Fibroblast of skin of scalp (primary cell): Measurements from ENCODE around the gene TXLNB.
"Not testable (repeated sequence)": the region's sequence is repeated elsewhere in the genome, so short reads cannot be mapped to it uniquely, and the experiment has no call there.

Experiments used
- DNase-seq: peaks from one replicate; pipeline ENCODE4 v3.0.0-alpha.2; 2013

TXLNB gene

DNA sequence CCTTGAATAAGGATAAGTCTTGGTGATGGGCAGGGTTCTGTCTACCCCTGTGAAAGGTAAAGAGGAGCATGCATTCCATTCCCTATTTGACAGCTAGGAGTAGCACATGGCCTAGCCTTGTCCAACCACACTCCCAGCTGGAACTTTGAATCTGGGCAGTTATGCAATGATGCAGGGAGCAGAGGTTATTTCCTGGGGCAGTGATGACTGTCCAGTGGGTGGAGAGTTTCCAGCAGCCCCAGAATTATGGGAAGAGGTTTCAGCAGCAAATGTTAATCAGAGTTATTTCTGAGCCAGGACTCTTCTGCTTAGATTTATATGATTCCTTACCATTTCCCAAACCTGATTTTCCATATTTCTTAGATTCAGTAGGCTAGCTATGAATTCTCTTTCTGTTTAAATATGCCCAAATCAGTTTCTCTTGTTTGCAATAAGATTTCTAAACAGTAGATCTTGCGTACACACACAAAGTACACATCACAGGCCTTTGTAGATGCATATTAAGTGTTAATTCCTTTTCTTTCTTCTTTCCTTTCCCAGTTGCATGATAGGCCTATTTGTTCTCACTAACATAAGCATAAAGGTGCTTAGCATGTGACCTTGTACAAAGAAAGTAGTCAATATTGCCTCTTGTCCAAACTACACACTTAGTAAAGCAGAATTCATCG is 17.3 kb upstream of the TXLNB start:
- no peak for DNase-seq

DNA sequence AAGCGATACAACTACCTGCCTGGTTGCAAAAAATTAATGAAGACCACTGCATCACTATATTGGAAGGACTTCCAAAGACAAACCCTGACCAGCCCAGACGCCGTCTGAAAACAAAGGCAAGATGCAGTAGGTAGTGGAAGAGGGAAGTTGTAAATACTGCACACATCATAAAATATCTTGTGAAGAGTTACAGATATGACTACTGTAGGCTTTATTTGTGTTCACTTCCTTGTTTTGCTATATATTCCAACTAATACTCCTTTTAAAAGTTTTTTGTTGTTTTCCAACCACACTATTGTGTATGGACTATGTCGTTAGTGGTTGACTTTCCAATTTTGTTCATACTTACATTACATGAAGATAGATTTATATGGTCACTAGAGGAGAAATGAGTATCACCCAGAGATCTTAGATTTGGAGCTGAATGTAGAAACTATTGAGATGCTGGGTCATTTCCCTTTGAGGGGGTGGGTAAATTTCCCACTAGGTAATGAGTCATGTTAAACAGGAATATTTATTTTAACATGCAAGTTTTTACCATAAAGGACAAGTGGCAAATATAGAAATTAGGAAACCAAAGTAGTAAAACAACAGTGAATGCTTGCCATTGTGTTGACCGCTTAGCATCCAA is 16.6 kb upstream of the TXLNB start:
- DNase-seq = no peak

DNA sequence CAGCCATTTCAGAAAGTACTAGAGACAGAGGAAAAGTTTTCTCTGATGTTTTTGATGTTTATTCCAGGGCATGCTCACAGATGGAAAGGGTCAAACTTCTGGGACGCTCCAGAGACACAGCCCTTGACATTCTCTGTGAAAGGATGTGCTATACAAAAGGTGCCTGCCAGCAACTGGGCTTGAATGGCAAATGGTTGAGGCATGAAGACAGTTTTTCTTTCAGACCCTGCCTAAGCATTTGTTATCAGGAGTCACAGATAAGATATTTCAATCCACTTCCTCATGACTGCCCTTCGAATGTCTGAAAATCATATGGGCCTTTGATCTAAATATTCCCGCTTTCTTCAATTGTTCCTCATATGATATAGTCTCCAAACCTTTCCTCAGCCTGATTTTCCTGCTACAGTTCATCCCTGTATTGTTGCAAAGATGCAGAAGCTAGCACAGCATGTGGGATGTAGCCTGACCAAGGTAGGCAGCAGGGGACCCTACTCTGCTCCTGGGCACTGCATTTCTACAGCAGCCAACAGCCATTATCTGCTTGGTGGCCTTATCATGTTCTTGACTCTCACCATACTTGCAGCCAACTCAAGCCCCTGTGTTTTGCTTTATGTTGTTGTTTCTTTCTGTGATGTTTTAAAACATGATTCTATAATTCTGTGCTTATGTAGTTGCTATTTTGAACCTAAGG is 14.6 kb upstream of the TXLNB start:
- no peak for DNase-seq

DNA sequence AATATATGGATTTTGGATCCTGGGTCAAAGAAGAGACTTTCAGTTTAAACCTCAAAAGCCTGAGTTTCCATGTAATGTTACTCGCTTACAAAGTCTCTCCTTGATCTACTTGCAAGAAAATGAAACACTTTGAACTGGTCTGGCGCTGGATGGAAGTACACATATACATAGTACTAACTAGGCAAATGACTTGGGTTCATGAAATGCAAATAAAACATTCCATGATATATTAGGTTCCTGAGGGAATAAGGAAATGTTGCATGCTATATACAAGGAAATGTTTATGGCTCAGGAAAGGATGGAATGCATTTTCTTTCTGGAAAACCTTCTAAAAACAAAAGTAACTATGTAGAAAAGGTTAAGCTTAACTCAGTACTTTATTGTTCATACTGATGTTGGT is 11.4 kb upstream of the TXLNB start:
- DNase-seq = peak; percentile 57

DNA sequence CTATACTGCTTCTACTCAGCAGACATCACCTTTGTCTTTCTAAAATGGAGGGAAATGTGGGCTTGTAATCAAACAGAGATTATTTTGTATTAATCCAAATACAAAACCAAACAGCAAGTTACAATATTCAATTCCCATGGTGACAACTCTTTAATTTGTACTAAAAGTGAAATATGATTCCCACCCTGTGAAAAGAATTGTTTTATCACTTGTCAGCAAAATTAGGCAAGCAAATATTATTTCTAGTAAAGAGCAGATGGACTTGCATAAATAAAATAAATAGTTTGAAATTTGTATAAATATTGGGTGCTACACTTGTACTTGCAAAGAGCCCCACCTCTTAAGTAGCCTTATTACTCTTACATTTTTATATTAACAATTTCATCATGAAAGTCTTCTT is 6.1 kb upstream of the TXLNB start:
- no peak for DNase-seq

DNA sequence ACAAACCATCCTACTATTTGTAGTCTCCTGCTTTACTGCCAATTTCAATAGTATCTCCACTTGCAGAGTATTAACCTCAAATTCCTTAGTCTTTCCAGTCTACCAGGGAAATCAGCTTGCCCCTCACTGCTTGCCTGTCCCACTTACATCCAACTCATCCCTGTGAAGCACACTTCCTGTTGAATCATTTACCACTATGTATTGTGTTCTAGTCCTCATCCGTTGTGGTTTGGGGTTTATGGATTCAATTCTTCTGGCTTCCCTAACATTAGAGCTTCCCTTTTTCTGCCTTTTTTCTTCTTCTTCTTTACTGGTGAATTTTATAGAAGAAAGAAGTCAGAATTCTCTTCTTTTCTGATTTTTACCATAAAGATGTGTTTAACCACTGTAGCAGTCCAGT is 5.1 kb upstream of the TXLNB start:
- peak; percentile 67 for DNase-seq

DNA sequence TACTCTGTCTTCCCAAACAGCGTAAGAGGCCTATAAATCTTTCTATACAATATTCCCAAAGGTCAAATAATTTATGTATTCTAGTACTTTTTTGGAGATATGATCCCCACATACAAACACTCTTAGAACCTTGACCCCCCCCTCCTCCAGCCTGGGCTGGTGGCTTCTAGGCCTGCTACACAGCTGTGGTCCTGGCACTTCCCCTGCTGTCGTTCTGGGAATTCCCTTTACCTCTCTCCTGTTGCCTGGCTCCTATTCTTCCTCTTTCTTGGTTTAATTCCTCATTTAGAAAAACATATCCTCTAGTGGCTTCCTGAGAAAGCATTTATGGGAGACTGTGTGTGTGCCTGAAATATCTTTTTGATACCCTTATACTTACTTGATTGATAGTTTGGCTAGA is 4.1 kb upstream of the TXLNB start:
- no peak for DNase-seq

DNA sequence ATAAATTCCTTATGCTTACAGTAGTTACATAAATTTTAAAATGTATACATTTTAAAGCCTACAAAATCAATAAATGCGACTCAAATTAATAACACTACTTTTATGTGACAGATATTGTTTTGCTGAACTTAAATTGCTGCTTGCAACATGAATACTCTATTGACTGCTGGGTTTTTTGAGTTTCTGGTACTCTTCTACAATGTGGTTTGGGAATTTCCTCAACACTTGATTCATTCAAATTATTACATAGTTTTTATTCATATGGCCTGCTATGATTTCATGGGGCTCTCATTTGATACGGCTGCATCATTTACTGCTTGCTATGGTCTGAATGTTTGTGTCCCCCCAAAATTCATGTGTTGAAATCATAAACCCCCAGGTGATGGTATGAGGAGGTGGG is 2.3 kb upstream of the TXLNB start:
- no peak for DNase-seq

DNA sequence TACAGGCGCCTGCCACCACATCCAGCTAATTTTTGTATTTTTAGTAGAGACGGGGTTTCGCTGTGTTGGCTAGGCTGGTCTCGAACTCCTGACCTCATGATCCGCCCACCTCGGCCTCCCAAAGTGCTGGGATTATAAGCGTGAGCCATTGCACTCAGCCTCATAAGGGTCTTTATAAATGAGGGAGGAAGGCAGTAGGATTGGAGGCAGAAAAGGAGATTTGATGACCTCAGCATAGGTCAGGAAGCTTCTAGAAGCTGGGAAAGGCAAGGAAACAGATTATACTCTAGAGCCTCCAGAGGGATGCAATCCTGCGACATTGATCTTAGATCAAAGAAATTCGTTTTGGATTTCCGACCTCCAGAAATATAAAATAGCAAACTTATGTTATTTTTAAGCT is 1.4 kb upstream of the TXLNB start:
- DNase-seq = not testable (repeated sequence)

DNA sequence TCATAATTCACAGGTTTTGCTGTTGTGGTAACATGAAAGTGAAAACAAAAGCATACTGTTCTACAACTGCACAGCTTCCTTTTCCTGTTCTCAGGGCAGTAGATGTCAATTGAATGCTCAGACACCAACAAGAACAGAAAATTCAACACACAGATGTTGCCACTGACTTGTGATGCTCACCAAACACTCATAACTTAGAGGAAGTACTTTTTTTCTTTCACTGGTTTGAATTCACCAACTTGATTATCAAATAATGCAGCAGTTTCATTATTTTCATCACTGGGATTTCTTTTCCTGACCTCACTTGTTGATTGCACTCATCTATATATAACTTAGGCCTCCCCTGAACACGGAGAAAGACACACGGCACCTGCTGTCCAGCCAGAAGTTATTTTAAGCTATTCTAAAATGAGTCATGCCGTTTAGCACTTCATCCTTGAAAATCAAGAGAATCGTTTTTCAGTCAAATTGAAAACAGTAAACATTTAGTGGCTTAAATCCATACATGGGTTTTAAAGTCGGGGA is 949 bp downstream of the TXLNB start:
- DNase-seq = peak; percentile 6

DNA sequence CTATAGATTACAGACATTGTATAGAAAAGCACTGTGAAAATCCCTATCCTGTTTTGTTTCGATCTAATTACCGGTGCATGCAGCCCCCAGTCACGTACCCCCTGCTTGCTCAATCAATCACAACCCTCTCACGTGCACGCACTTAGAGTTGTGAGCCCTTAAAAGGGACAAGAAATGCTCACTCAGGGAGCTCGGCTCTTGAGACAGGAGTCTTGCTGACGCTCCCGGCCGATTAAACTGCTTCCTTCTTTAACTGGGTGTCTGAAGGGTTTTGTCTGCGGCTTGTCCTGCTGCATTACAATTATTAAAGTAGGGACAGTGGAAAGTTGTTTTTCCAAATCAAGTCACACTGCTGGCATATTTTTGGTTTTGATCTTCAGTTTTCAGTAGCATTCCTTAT is 2.6 kb downstream of the TXLNB start:
- no peak for DNase-seq

DNA sequence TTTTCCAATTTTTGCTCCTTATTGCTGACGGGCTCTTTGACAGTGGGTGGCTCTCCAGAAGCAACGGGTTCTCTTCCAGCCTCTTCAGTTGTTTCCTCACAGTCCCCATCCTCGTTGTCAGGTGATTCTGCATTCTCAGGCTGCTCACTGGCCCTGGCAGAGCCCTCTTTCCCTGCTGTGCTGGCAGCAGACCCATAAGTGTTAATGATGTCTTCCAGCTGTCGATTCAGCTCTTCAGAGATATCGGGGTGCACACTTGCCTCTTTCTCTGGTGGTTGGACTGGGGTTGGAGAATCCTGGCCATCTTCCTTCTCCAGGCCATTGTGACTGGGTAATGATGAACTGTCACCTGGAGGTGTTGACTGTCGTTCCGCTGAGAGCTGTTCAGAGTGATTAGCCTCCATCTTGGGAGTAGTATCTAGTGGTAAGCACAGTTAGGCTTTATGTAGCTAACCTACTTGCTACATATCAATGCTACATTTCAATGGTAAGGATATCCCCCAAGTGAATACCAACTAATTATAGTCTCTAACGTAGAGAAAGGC is 3.2 kb downstream of the TXLNB start:
- DNase-seq = no peak

DNA sequence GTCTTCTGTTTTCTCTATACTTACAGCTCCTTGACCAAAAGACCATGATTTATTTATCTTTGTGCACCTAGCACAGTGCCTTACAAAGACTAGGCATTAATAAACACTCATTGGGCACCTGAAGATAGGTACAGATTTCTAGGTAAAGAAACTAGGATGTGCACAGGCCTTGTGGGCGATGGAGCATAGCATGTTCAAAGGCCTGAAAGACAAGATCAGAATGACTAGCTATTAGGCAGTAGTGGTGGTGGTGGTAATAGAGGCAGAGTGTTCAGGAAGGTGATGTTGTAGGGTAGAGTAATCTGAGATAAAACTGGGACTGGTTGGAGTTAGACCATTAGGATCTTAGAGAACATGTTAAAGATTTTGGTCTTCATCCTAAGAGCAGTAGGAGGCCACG is 3.9 kb downstream of the TXLNB start:
- no peak for DNase-seq

DNA sequence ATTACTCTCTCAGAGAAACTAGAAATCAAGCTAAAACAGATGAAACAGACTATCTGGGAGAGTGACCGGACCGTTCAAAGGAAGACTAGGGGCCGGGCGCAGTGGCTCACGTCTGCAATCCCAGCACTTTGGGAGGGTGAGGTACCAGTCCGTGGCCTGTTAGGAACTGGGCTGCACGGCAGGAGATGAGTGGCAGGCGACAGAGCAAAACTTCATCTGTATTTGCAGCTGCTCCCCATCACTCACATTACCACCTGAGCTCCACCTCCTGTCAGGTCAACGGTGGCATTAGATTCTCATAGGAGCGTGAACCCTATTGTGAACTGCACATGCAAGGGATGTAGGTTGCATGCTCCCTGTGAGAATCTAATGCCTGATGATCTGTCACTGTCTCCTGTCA is 5.4 kb downstream of the TXLNB start:
- not testable (repeated sequence) for DNase-seq

DNA sequence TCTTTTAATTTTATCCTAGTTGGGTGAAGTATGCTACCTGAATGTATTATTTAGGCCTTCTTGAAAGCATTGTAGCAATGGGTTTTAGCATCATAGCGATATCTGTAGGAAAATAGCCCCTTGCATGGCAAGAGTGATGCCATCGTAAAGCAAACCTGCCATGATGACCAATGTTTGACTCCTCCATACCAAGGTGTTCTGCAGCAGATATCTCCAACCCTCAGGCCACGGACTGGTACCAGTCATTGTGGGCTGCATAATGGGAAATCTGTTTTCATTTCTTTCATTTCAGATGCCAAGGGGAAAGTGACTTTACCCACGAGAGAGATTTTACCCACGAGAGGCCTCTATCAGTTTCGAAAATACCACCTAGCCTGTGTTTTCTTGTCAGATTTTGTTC is 6.2 kb downstream of the TXLNB start:
- no peak for DNase-seq

DNA sequence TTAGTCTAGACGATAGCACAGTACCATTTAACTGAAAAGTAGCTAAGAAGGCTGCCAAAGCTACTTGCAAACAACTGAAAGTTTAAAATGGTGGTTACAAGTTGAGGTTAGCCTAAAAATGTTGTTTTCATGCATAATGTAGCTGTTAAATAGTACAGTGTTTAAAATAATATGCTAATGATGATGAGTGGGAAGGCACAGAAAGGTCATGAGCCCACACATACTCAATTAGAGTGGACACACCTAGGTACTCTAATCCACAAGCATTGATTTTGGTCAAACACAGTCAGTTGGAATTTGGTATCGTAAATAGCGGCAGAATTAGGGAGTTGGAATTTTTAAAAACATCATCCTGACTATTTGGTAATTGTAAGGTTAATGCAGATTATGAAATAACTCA is 7.0 kb downstream of the TXLNB start:
- DNase-seq = no peak

DNA sequence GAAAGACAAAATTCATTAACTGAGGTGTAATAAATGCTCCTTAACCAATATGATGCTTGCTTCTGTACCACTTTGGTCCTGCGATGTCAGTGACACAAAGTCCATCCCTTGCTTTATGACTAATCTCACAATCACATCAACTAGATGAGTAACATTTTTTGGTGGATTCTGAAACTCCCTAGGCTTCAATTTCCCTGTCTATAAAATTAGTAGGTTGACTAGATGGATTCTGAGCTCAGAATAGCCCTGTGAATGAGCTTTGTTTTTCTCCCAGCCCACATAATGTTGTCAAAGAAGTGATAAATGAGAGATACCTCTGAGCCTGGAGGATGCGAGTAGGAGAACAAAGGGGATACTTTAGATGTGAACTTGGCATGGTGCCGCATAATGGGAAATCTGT is 9.1 kb downstream of the TXLNB start:
- DNase-seq = peak; percentile 5

DNA sequence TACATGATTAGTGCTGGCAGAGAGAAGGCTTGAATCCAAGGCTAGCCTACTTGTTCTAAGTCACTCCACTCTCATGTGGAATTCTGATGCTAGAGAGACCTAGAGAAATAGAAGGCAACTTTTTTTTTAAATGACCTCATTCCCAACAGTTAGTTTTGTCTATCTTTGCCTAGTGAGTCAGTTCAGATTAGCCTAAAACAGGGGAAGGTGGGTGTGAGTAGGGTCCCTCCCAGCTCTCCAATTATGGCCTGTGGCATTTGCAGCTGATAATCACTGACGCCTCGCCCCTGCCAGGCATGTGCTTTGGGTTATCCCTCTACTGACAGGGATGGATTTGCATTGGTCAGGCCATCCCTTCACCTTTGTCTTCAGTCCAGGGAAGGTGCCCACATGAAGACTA is 13.6 kb downstream of the TXLNB start:
- no peak for DNase-seq

DNA sequence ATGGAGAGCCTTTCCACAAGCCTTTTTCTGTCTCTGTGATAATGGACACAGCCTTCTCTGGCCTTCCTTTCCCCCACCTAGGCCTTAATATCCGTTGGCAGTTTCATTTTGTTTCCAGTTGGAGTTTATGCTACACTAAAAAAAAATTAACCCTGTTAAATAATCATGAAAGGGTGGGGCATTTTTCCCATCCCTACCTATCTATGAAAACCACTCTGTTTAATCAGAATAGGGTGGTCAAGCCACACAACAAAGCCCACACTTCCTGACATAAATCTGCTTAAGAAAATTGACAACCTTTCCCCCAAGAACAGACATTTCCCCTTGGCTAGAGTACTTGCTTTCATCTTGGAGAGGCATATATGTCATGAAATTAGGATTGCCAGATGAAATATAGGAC is 14.2 kb downstream of the TXLNB start:
- DNase-seq = no peak

DNA sequence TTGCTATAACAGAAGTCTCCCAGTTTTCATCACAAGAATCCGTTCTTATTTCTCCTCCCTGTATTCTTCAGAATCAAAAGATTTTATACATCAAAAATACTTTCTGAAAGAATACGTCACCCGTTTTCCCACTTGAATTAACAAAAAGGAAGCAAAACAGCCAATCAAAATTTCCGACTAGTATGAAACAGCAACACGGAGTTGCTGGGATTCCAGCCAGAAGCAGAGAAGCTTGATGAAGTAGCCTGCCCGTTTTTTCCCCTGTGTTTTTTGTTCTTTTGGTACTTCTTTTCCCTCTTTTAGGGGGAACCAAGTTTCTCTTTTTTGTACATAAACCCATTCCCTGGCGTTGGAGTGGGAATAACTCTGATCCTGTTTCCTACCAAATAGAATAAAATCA is 14.6 kb downstream of the TXLNB start:
- DNase-seq = no peak

DNA sequence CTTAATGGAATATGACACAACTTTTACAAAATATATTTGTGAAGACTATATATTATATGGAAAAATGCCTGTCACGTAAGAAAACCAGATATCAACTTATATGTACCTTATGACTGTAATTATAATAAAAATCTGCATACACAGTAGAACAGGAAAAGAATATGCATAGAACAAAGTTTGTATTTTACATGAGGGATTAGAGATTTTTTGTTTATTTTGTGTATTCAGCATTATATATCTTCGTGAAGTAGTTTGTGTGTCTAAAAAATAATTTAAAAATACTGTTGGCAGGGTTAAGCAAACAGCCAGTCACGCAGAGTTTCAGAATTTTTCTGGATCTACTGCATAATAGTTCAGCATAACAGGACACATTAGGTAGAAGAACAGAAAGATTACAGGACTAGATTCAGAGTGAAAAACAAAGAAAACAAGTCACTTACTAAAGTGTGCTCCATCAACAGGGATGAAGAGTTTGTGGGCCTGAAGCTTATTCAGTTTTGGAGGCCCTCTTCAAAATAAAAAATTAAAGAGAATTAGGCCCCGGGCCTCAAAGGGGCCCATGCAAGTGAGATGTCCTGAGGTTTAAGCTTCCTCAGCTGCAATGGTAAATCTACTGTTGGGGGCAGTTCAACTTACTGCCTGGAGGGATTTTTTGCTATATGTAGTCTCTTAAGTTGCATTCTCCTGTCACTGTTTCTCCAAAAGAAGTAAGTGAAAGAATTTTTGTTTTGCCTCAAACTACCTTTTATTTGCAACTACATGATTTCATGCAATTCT is 16.3 kb downstream of the TXLNB start:
- DNase-seq = no peak

DNA sequence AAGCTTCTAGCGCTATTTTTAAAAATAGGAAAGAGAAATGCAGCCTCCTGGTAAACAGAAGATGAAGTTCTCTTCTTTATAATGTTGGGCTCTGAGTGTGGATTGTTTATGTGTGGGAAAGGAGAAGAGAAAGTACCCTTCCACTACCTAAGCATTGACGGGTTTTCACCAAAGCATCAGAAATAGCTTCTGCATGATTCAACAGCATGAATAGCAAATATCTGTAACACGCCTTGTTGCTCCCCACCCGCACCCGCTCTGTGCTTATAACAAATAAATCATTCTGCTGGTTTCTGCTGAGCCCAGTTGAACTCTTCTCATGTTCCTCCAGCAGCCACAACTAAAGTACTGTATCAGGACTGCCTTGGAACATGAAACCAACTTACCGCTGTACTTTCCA is 20.7 kb downstream of the TXLNB start:
- DNase-seq = no peak

DNA sequence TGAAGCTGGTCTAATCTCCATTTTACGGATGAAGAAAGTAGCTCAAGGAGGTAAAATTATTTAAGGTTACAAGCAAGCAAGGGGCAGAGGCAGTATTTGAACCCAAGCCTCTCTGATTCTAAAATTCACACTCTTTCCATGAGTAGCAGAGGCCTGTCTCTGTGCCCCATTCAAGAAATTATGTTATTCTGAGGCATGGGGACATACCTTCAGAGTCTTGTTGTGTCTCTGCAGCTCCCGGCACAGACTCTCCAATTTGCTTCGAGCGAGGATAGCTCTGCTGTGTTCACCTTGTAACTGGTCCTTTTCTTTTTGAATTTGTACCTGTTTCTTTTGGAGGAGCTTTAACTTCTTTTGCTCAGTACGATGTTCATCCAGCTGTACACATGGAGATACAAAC is 21.5 kb downstream of the TXLNB start:
- no peak for DNase-seq
